HG03469 (cell line): ENCODE data around the gene PEPD.

Experiments
- ATAC-seq: cut with Tn5 transposase; IDR thresholded peaks from one replicate; pipeline ENCODE4 v1.9.1; 2021; ENCODE audit warnings: mild to moderate bottlenecking, moderate library complexity, moderate number of reproducible peaks; ENCODE audit not compliant: unreplicated experiment

The PEPD gene

GRCh38 chr19:33512580-33513137 is 8.9 kb downstream of the PEPD start:
- no peak for ATAC-seq

- ATAC-seq: no peak
Observed at GRCh38 chr19:33512021-33512420, 9.6 kb downstream of the PEPD start.

- ATAC-seq: no peak
Observed at GRCh38 chr19:33511346-33511745, 10.2 kb downstream of the PEPD start.

- no peak for ATAC-seq
Observed at GRCh38 chr19:33510462-33511194, 11.0 kb downstream of the PEPD start.

GRCh38 chr19:33509774-33510173 is 11.8 kb downstream of the PEPD start:
- ATAC-seq: no peak

- ATAC-seq: no peak
Observed at GRCh38 chr19:33508941-33509614, 12.5 kb downstream of the PEPD start.

GRCh38 chr19:33508431-33508830 is 13.2 kb downstream of the PEPD start:
- no peak for ATAC-seq

- ATAC-seq: no peak
Observed at GRCh38 chr19:33508009-33508408, 13.6 kb downstream of the PEPD start.

- ATAC-seq: no peak
Observed at GRCh38 chr19:33507021-33507956, 14.3 kb downstream of the PEPD start.

- ATAC-seq: no peak
Observed at GRCh38 chr19:33506498-33506897, 15.1 kb downstream of the PEPD start.

GRCh38 chr19:33505823-33506222 is 15.8 kb downstream of the PEPD start:
- no peak for ATAC-seq

- no peak for ATAC-seq
Observed at GRCh38 chr19:33505148-33505547, 16.4 kb downstream of the PEPD start.

GRCh38 chr19:33504058-33504444 is 17.5 kb downstream of the PEPD start:
- ATAC-seq: no peak

GRCh38 chr19:33503433-33504057 is 18.0 kb downstream of the PEPD start:
- ATAC-seq: no peak

GRCh38 chr19:33503030-33503429 is 18.6 kb downstream of the PEPD start:
- ATAC-seq: no peak

GRCh38 chr19:33502521-33502920 is 19.1 kb downstream of the PEPD start:
- no peak for ATAC-seq

- no peak for ATAC-seq
Observed at GRCh38 chr19:33501693-33502356, 19.8 kb downstream of the PEPD start.

GRCh38 chr19:33500991-33501390 is 20.6 kb downstream of the PEPD start:
- ATAC-seq: no peak

- ATAC-seq: no peak
Observed at GRCh38 chr19:33500586-33500985, 21.0 kb downstream of the PEPD start.
